CD8-positive, alpha-beta memory T cell (primary cell): ENCODE measurements around the gene LGALS3BP. TPM values are rescaled to one million over a fixed set of nuclear protein-coding genes. Genes with fewer than 3 reads are reported as not detected.
A peak's percentile ranks its signal among the peaks of the same experiment; 100 is the strongest.

Experiments used
- CTCF ChIA-PET: fragments of 350-600 bp; sonication (Branson Sonifier 250); formaldehyde crosslinking; loops from one replicate; lab custom pipeline; 2021; ENCODE audit warnings: antibody characterized with exemption; lab: Charles Lee
- POLR2A ChIA-PET: fragments of 350-600 bp; sonication (Branson Sonifier 250); formaldehyde crosslinking; loops from one replicate; lab custom pipeline; 2021; ENCODE audit warnings: antibody characterized with exemption; lab: Charles Lee
- DNase-seq, 5 donors: peaks; one replicate each; pipeline versions ENCODE4 v3.0.0 to v3.0.0-alpha.2; 2020 to 2022; ENCODE audit warnings: mixed read lengths in 1 of 5
- H3K27ac ChIP-seq: one replicate; pipeline ENCODE4 v1.7.0; 2013; ENCODE audit warnings: low read depth, mild to moderate bottlenecking, low read length, moderate library complexity
- H3K27me3 ChIP-seq: 2 replicates; pipeline ENCODE4 v1.7.0; 2013; ENCODE audit warnings: low read length, mild to moderate bottlenecking; ENCODE audit not compliant: insufficient read depth, poor library complexity, severe bottlenecking
- H3K36me3 ChIP-seq: 2 replicates; pipeline ENCODE4 v1.7.0; 2013; ENCODE audit warnings: mild to moderate bottlenecking, low read length, moderate library complexity; ENCODE audit not compliant: insufficient read depth
- H3K4me1 ChIP-seq: 2 replicates; pipeline ENCODE4 v1.7.0; 2013; ENCODE audit warnings: mild to moderate bottlenecking, low read length, moderate library complexity; ENCODE audit not compliant: insufficient read depth
- H3K4me3 ChIP-seq: 2 replicates; pipeline ENCODE4 v1.7.0; 2013; ENCODE audit warnings: mild to moderate bottlenecking, low read length
- H3K9me3 ChIP-seq: 2 replicates; pipeline ENCODE4 v1.7.0; 2013; ENCODE audit warnings: mild to moderate bottlenecking, low read length
- H3K27ac Mint-ChIP-seq, 8 donors: one replicate each; pipeline ENCODE4 v1.8.0; 2020 to 2021; ENCODE audit warnings: mixed read lengths in 8 of 8, mild to moderate bottlenecking in 6 of 8, inconsistent platforms in 3 of 8, moderate library complexity in 3 of 8
- H3K27me3 Mint-ChIP-seq, 2 donors: one replicate each; pipeline ENCODE4 v1.8.0; 2020 to 2021; ENCODE audit warnings: mixed read lengths in 2 of 2, mild to moderate bottlenecking in 1 of 2, moderate library complexity in 1 of 2
- H3K36me3 Mint-ChIP-seq, 3 donors: one replicate each; pipeline ENCODE4 v1.8.0; 2020 to 2021; ENCODE audit warnings: mixed read lengths in 3 of 3, inconsistent platforms in 1 of 3, mild to moderate bottlenecking in 1 of 3
- H3K4me1 Mint-ChIP-seq, 3 donors: one replicate each; pipeline ENCODE4 v1.8.0; 2020 to 2021; ENCODE audit warnings: mixed read lengths in 3 of 3, inconsistent platforms in 1 of 3, mild to moderate bottlenecking in 1 of 3
- H3K4me3 Mint-ChIP-seq, 7 donors: one replicate each; pipeline ENCODE4 v1.8.0; 2020 to 2021; ENCODE audit warnings: mixed read lengths in 7 of 7, mild to moderate bottlenecking in 6 of 7, moderate library complexity in 4 of 7, inconsistent platforms in 2 of 7
- H3K9me3 Mint-ChIP-seq, 5 donors: one replicate each; pipeline ENCODE4 v1.8.0; 2020 to 2022; ENCODE audit warnings: mixed read lengths in 5 of 5, mild to moderate bottlenecking in 3 of 5, moderate library complexity in 2 of 5, inconsistent platforms in 1 of 5
- polyA plus RNA-seq: library from polyadenylated mRNA; unstranded; fragments of 300-500 nt; fragmentation: Illumina TruSeq; gene quantifications from one replicate; pipeline ENCODE4 v1.2.3, GENCODE V29; 2021
- total RNA-seq, 2 experiments: library from RNA; stranded (reverse); gene quantifications; one replicate each; pipeline ENCODE4 v1.2.3, GENCODE V29; 2021

LGALS3BP gene
- total and polyA plus RNA-seq, 3 experiments from 2014 or later: 8.6 to 23.1 (median 9.1) TPM

- H3K27me3 Mint-ChIP-seq: peaks cover 4 to 28% of the 10 kb centered on the region in 2 donors
- H3K4me3 Mint-ChIP-seq: peak overlapping the region in 5 of 7 donors; percentile 90 to 96 (median 91)
- Histone ChIP-seq H3K4me3 (no peak overlapping the region), H3K27ac (no peak overlapping the region), H3K36me3 (no peaks in the 10 kb centered on the region), H3K27me3 (no peaks in the 10 kb centered on the region), H3K9me3 (no peaks in the 10 kb centered on the region), H3K4me1 (peaks cover 33% of the 10 kb centered on the region)
- peaks cover 29 to 41% (median 35%) of the 10 kb centered on the region in 3 donors for H3K4me1 Mint-ChIP-seq
- peak overlapping the region in 1 of 8 donors; percentile 89 for H3K27ac Mint-ChIP-seq
- no peak for DNase-seq
- ChIA-PET POLR2A (no interaction called here), CTCF (no interaction called here)
- peaks cover 0 to 2% (median 0%) of the 10 kb centered on the region in 5 donors for H3K9me3 Mint-ChIP-seq
- peaks cover 0 to 15% (median 2%) of the 10 kb centered on the region in 3 donors for H3K36me3 Mint-ChIP-seq
These were observed 31.9 kb upstream of the LGALS3BP start for GRCh38 chr17:79011451-79012147.

DNA sequence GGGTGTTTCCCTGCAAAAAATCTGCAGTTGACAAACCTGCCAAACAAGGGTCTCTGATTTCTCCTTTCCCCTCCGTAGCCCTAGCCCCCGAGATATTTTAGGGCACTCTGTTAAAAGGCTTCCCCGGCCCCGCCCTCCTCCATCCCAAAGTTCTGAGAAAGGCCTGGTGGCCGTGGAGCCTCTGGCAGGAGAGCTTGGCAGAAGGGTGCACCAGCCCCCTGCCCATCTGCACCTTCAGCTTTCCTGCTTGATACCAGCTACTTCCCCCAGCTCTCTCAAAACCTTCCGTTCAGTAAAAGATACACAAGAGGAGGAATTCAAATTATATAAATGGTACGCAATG is 30.6 kb upstream of the LGALS3BP start:
- no peaks in the 10 kb centered on the region for H3K27me3 ChIP-seq
- H3K27ac Mint-ChIP-seq: peak overlapping the region; percentile 37 to 97 (median 90)
- H3K36me3 Mint-ChIP-seq: peaks cover 0 to 15% (median 2%) of the 10 kb centered on the region in 3 donors
- peak overlapping the region; percentile 82 for H3K4me3 ChIP-seq
- H3K4me1 ChIP-seq: peaks cover 46% of the 10 kb centered on the region
- H3K27me3 Mint-ChIP-seq: peaks cover 4 to 24% of the 10 kb centered on the region in 2 donors
- peaks cover 43 to 54% (median 48%) of the 10 kb centered on the region in 3 donors for H3K4me1 Mint-ChIP-seq
- ChIA-PET POLR2A (interaction anchor here (0.7 kb wide), 1 partner anchor 21 kb away, joined by 4 read pairs; no protein-coding TSS in a partner anchor), CTCF (interaction anchor here (1.3 kb wide), 1 partner anchor 9 kb away, joined by 3 read pairs; no protein-coding TSS in a partner anchor)
- H3K4me3 Mint-ChIP-seq: peak overlapping the region; percentile 90 to 96 (median 93)
- peak overlapping the region; percentile 88 for H3K27ac ChIP-seq
- no peak for DNase-seq
- no peaks in the 10 kb centered on the region for H3K36me3 ChIP-seq
- H3K9me3 Mint-ChIP-seq: peaks cover 0 to 2% (median 0%) of the 10 kb centered on the region in 5 donors
- no peaks in the 10 kb centered on the region for H3K9me3 ChIP-seq

- H3K27me3 Mint-ChIP-seq: peaks cover 4 to 24% of the 10 kb centered on the region in 2 donors
- H3K27ac Mint-ChIP-seq: peak within 1 kb of the TSS; percentile 89 to 100 (median 94)
- Histone ChIP-seq H3K4me3 (peak within 1 kb of the TSS; percentile 94), H3K36me3 (no peaks in the 10 kb centered on the region), H3K4me1 (peaks cover 49% of the 10 kb centered on the region), H3K9me3 (no peaks in the 10 kb centered on the region), H3K27me3 (no peaks in the 10 kb centered on the region), H3K27ac (peak within 1 kb of the TSS; percentile 88)
- H3K36me3 Mint-ChIP-seq: peaks cover 0 to 15% (median 2%) of the 10 kb centered on the region in 3 donors
- peaks cover 45 to 56% (median 48%) of the 10 kb centered on the region in 3 donors for H3K4me1 Mint-ChIP-seq
- DNase-seq: peak; percentile 77 to 87 (median 82)
- CTCF ChIA-PET: interaction anchor here (1.3 kb wide), 1 partner anchor 9 kb away, joined by 3 read pairs; no protein-coding TSS in a partner anchor
- H3K9me3 Mint-ChIP-seq: peaks cover 0 to 2% (median 0%) of the 10 kb centered on the region in 5 donors
- peak within 1 kb of the TSS; percentile 91 to 96 (median 93) for H3K4me3 Mint-ChIP-seq
- POLR2A ChIA-PET: interaction anchor here (0.6 to 0.7 kb wide), 3 partner anchors 19 to 33 kb away, joined by 4 to 5 read pairs (median 4); no protein-coding TSS in a partner anchor
These were observed 29.9 kb upstream of the LGALS3BP start, which contains the start of gene CANT1 for GRCh38 chr17:79009397-79010303. TSS of gene CANT1 (minus strand) at chr17:79009764. CDS start at chr17:78997622, 12,142 bp downstream.

DNA sequence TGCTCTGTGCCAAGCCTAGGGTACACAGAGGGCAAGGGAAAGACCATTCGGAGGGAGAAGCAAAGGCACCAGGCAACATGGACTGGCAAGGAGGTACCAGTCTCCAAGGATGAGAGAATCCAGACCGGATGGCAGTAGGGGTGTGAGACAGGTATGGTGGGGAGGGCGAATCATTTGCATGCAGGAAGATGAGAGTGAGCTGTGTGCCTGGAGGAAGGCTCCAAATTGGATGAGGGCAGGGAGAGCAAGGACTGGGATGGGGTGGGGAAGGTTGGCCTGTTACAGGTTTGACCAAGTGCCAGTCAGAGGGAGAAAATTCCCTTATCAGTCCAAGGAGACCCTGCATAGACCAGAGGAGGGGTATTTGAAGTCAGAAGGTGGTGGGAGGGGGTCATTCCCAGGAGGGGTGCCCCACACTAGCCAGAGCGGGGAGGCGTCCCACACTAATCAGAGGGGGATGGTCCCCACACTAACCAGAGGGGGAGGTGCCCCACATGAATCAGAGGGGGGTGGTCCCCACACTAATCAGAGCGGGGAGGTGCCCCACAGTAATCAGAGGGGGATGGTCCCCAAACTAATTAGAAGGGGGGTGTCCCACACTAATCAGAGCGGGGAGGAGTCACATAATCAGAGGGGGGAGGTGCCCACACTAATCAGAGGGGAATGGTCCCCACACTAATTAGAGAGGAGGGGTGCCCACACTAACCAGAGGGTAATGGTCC is 29.1 kb upstream of the LGALS3BP start:
- Histone ChIP-seq H3K9me3 (no peaks in the 10 kb centered on the region), H3K36me3 (no peaks in the 10 kb centered on the region), H3K4me1 (peaks cover 49% of the 10 kb centered on the region), H3K4me3 (peak overlapping the region; percentile 94), H3K27me3 (no peaks in the 10 kb centered on the region), H3K27ac (peak overlapping the region; percentile 88)
- peak overlapping the region; percentile 87 to 96 (median 93) for H3K4me3 Mint-ChIP-seq
- peak overlapping the region; percentile 81 to 100 (median 94) for H3K27ac Mint-ChIP-seq
- peaks cover 0 to 15% (median 2%) of the 10 kb centered on the region in 3 donors for H3K36me3 Mint-ChIP-seq
- peaks cover 0 to 20% of the 10 kb centered on the region in 2 donors for H3K27me3 Mint-ChIP-seq
- ChIA-PET CTCF (interaction anchor here (1.3 kb wide), 1 partner anchor 10 kb away, joined by 3 read pairs; no protein-coding TSS in a partner anchor), POLR2A (interaction anchor here (0.6 kb wide), 2 partner anchors 20 to 33 kb away, joined by 4 to 5 read pairs; no protein-coding TSS in a partner anchor)
- H3K9me3 Mint-ChIP-seq: peaks cover 0 to 2% (median 0%) of the 10 kb centered on the region in 5 donors
- H3K4me1 Mint-ChIP-seq: peaks cover 45 to 56% (median 48%) of the 10 kb centered on the region in 3 donors
- no peak for DNase-seq

DNA sequence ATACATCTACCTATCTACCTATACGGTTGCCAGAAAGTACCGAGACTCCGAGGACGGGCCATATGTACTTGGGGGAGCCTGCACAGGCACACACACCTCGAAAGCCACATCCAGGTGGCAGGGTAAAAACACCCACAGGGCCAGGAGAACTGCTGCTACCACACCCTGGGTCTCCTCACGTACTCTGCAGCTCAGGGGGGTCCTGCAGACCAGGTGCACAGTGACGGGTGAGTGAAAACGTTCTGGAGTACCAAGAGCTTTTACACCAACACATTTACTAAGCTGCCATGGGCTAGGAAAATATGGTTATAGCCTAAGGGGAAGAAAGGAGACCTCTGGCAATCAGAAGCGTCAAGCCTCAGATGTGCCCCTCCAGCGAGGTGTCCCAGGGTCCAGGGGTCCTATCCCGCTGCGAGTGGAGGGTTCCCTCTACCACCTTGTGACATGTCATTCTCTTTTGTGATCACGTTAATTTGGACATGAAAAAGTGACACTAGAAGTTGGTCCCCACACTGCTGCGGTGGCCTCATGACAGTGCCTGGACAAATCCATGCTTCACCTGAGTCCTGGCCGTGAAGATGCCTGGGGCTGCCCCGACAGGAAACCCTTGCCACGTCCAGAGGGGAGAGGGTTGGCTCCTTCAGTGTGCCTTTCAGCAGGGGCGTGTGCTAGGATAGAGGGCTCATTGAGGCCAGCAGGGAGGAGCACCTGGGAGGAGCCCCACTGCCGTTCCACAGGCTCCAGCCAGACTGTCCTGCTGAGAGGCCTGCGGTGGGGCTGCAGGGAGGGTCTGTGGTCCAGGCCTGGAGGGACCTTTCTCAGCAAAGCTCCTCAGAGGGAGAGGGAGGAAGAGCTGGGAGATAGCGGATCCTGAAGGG is 28.0 kb upstream of the LGALS3BP start:
- Mint-ChIP-seq H3K27me3 (peaks cover 0 to 17% of the 10 kb centered on the region in 2 donors), H3K4me1 (peaks cover 46 to 63% (median 49%) of the 10 kb centered on the region in 3 donors), H3K36me3 (peaks cover 0 to 22% (median 2%) of the 10 kb centered on the region in 3 donors), H3K4me3 (peak overlapping the region; percentile 87 to 96 (median 93)), H3K9me3 (peaks cover 0 to 2% (median 0%) of the 10 kb centered on the region in 5 donors), H3K27ac (peak overlapping the region; percentile 74 to 100 (median 91))
- no peaks in the 10 kb centered on the region for H3K9me3 ChIP-seq
- no peaks in the 10 kb centered on the region for H3K36me3 ChIP-seq
- DNase-seq: no peak
- H3K27ac ChIP-seq: no peak overlapping the region
- CTCF ChIA-PET: no interaction called here
- no peak overlapping the region for H3K4me3 ChIP-seq
- POLR2A ChIA-PET: interaction anchor here (0.7 kb wide), 1 partner anchor 747 kb away, joined by 5 read pairs; no protein-coding TSS in a partner anchor
- no peaks in the 10 kb centered on the region for H3K27me3 ChIP-seq
- peaks cover 49% of the 10 kb centered on the region for H3K4me1 ChIP-seq

DNA sequence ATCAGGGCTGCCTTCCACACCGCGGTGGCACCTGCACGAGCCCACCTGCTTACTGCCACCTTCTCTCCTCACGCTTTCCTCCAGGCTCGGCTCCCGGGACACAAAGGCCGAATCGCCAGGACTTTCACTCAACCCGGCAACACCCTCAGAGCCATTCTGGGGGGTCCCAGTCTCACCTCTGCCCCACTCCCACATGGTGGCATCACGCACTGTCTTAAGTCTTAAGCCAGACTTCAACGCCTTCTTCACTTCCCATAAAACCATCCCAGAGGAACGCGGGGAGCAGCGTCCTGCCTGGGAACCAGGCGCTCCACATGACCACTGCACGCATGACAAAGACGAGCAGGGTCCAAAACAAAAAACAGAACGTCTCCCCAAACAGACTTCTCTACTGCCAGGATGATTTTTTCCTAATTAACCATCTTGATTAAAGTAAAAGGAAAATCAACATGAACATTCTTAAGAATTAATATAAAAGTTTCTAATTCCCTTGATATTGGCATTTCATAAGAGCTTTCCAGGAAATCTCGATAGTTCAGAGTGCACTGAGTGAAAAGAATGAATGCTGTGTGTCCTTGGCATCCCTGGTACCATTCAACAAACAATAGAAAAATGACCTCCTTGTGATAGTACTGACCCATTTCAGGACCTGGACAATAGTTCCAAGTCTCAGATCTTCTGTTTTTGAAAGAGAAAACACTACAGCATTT is 27.2 kb upstream of the LGALS3BP start:
- Histone ChIP-seq H3K9me3 (no peaks in the 10 kb centered on the region), H3K27me3 (no peaks in the 10 kb centered on the region), H3K4me3 (no peak overlapping the region), H3K4me1 (peaks cover 49% of the 10 kb centered on the region), H3K36me3 (no peaks in the 10 kb centered on the region), H3K27ac (no peak overlapping the region)
- DNase-seq: no peak
- H3K4me1 Mint-ChIP-seq: peaks cover 49 to 71% (median 52%) of the 10 kb centered on the region in 3 donors
- peak overlapping the region; percentile 17 to 89 (median 72) for H3K27ac Mint-ChIP-seq
- peaks cover 0 to 14% of the 10 kb centered on the region in 2 donors for H3K27me3 Mint-ChIP-seq
- ChIA-PET POLR2A (no interaction called here), CTCF (no interaction called here)
- peaks cover 0 to 30% (median 3%) of the 10 kb centered on the region in 3 donors for H3K36me3 Mint-ChIP-seq
- H3K4me3 Mint-ChIP-seq: peak overlapping the region; percentile 47 to 95 (median 87)
- H3K9me3 Mint-ChIP-seq: peaks cover 0 to 2% (median 0%) of the 10 kb centered on the region in 5 donors
